ENCODE results near the gene NFKB2.

- TF ChIP-seq CTCF (IDR thresholded peaks at IDR 0.05 in 8 of 11, conservative IDR thresholded peaks at IDR 0.05 in 3 of 11) (no peak), POLR2A (IDR thresholded peaks at IDR 0.05) (no peak)
These were observed 36.1 kb downstream of the NFKB2 start for GRCh38 chr10:102431452-102432124.

Data from spleen (tissue), 7 donors.